Gastroesophageal sphincter (tissue), 3 donors: ENCODE results near the gene CCDC34.

ENCODE experiments used
- EP300 ChIP-seq: sonication (generic); formaldehyde crosslinking; IDR thresholded peaks from one replicate; pipeline ENCODE4 v1.6.1; 2017; ENCODE audit warnings: antibody characterized with exemption, mild to moderate bottlenecking
- POLR2A ChIP-seq, 2 donors: fragments of 450-650 bp; IDR thresholded peaks; one replicate each; pipeline ENCODE4 v1.6.1; 2017; ENCODE audit warnings: antibody characterized with exemption in 2 of 2, mild to moderate bottlenecking in 2 of 2, moderate library complexity in 1 of 2
- TF ChIP-seq, protein P1 (sequence below), 4 experiments: fragments of 200-600 bp in 2 of 4; fragments of 450-650 bp in 2 of 4; sonication (generic) in 1 of 4; IDR thresholded peaks; one replicate each; pipeline ENCODE4 v1.5.1; 2017 to 2019; ENCODE audit warnings: antibody characterized with exemption in 4 of 4, mild to moderate bottlenecking in 2 of 4, moderate library complexity in 2 of 4

DNA sequence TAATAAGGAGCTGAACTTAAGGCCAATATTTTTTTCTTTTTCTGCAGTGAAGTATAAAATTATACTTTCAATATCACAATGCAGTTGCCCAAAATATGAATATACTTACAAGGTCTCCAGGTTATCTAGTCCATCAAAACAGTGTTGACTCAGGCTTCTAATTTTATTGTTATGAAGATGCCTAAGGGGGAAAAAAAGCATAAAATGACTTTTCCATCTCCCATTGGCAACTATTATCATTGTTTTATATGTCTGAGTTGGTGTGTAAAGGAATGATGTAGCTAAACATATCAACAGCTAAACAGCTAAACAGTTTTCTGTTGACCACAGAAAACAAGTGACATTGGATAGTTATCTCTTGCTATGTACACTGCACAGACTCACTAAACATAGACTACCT lies 21.2 kb upstream of the CCDC34 start:
- TF ChIP-seq POLR2A (IDR thresholded peaks at IDR 0.05) (no peak), EP300 (no peak)
- TF ChIP-seq, protein P1, sequence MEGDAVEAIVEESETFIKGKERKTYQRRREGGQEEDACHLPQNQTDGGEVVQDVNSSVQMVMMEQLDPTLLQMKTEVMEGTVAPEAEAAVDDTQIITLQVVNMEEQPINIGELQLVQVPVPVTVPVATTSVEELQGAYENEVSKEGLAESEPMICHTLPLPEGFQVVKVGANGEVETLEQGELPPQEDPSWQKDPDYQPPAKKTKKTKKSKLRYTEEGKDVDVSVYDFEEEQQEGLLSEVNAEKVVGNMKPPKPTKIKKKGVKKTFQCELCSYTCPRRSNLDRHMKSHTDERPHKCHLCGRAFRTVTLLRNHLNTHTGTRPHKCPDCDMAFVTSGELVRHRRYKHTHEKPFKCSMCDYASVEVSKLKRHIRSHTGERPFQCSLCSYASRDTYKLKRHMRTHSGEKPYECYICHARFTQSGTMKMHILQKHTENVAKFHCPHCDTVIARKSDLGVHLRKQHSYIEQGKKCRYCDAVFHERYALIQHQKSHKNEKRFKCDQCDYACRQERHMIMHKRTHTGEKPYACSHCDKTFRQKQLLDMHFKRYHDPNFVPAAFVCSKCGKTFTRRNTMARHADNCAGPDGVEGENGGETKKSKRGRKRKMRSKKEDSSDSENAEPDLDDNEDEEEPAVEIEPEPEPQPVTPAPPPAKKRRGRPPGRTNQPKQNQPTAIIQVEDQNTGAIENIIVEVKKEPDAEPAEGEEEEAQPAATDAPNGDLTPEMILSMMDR (IDR thresholded peaks at IDR 0.05): no peak
